AG09319 (cell line): ENCODE data around the gene QPRT.
"Not testable (repeated sequence)": the region's sequence is repeated elsewhere in the genome, so short reads cannot be mapped to it uniquely, and the experiment has no call there.

Experiments used
- DNase-seq: peaks from one replicate; pipeline ENCODE4 v3.0.0-alpha.2; 2010; ENCODE audit warnings: low read depth; ENCODE audit errors: extremely low read depth
- TF ChIP-seq, protein P1 (sequence below): IDR thresholded peaks from 2 replicates; pipeline ENCODE4 v1.5.1; 2011; ENCODE audit warnings: low read depth, mild to moderate bottlenecking, inconsistent platforms, low read length, moderate library complexity

The QPRT gene

GRCh38 chr16:29698042-29698441 lies 19.1 kb downstream of the QPRT start:
- no peak for DNase-seq
- TF ChIP-seq, protein P1, sequence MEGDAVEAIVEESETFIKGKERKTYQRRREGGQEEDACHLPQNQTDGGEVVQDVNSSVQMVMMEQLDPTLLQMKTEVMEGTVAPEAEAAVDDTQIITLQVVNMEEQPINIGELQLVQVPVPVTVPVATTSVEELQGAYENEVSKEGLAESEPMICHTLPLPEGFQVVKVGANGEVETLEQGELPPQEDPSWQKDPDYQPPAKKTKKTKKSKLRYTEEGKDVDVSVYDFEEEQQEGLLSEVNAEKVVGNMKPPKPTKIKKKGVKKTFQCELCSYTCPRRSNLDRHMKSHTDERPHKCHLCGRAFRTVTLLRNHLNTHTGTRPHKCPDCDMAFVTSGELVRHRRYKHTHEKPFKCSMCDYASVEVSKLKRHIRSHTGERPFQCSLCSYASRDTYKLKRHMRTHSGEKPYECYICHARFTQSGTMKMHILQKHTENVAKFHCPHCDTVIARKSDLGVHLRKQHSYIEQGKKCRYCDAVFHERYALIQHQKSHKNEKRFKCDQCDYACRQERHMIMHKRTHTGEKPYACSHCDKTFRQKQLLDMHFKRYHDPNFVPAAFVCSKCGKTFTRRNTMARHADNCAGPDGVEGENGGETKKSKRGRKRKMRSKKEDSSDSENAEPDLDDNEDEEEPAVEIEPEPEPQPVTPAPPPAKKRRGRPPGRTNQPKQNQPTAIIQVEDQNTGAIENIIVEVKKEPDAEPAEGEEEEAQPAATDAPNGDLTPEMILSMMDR, result no peak

- DNase-seq, result no peak
- TF ChIP-seq, protein P1, result no peak
Observed at GRCh38 chr16:29698484-29699323, 19.7 kb downstream of the QPRT start.

DNA sequence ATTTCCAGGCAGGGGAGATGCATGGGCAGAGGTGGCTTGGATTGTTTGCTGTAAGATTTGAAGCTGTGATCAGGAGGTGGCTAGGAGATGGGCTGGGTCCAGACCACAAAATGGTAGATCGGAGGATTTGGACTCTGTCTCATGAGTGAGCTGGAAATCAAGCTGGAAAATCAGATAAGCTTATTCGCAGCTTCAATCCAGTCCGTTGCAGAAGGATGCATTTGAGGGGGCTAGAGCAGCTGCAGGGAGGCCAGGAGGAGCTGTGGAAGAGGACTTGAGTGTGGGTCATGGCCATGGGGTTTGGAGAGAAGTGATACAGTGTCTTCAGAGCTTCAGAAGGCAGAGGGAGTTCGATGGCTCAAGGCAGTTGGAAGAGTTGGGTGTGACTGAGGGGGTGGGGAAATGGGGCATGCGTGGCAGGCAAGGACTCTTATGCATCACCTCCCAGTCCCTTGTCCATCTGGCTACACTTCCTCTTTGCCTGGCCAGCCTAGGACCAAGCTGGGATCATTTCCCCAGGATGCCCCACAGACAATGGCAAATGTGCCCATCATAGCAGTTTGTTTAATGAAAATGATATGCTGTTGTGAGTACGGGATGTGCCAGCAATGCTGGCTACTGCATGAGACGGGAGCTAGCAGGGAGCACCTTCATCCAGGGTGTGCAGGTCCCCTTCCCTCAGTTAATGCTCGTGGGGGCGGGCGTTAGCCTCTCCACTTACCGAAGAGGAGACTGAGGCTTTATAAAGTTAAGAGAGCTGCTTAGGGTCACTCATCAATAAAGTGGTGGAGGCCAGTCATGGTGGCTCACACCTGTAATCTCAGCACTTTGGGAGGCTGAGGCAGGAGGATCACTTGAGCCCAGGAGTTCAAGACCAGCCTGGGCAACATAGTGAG lies 20.6 kb downstream of the QPRT start:
- no peak for DNase-seq
- TF ChIP-seq, protein P1, result no peak

DNA sequence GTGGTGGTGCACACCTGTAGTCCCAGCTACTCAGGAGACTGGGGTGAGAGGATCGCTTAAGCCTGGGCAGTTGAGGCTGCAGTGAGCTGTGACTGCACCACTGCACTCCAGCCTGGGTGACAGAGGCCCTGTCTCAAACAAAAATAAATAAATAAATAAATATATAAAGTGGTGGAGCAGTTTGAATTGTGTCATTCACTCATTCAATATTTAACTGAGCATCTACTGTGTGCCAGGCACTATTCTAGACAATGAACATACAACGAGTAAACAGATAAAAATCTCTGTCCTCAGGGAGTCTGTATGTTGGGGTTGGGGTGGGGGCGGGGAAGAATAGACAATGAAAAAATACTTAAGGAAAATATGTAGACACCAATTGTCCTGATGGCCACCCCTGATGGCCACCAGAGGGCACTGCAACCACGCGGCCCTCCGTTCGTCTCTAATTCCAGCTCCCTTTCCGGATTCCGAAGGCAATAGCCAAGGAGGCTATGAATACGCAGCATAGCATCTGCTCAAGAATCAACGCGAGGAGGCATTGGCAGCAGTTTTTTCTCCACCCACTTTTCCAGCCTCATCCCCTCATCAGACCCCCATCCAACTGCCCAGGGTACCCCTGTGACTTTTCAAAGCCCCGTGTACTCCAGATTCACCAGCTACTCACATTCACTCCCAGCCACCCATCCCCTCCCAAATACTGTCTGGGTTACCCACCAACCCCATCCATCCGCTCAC lies 21.4 kb downstream of the QPRT start:
- DNase-seq, result peak; percentile 63
- TF ChIP-seq, protein P1, result peak; percentile 87

GRCh38 chr16:29701214-29701555 lies 22.2 kb downstream of the QPRT start:
- no peak for DNase-seq
- TF ChIP-seq, protein P1, result no peak

GRCh38 chr16:29702269-29702668 lies 23.3 kb downstream of the QPRT start:
- TF ChIP-seq, protein P1, result no peak
- DNase-seq, result no peak

- DNase-seq, result no peak
- TF ChIP-seq, protein P1, result no peak
Observed at GRCh38 chr16:29705030-29705429, 26.1 kb downstream of the QPRT start.

DNA sequence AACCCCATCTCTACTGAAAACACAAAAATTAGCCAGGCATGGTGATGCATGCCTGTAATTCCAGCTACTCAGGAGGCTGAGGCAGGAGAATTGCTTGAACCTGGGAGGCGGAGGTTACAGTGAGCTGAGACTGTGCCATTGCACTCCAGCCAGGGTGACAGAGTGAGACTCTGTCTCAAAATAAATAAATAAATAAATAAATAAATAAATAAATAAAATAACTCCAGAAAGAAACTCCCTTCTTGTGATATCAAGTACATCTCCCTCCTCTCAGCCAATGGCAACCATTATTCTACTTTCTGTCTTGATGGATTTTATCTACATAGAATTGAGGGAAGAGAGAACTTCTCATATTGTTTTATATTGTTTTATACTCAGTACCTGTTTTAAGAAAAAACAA lies 28.2 kb downstream of the QPRT start:
- DNase-seq, result not testable (repeated sequence)
